Activated naive CD4-positive, alpha-beta T cell treated with anti-CD3 and anti-CD28 coated beads for 36 hours (primary cell): Measurements from ENCODE around the gene SHANK1. TPM values are rescaled to one million over a fixed set of nuclear protein-coding genes. Genes with fewer than 3 reads are reported as not detected.

Experiments used
- CTCF ChIA-PET: fragments of 350-600 bp; sonication (Branson Sonifier 250); formaldehyde crosslinking; loops from one replicate; lab custom pipeline; 2021; ENCODE audit warnings: antibody characterized with exemption; lab: Charles Lee
- DNase-seq: peaks from one replicate; pipeline ENCODE4 v3.0.0-alpha.2; 2020
- H3K27ac Mint-ChIP-seq: one replicate; pipeline ENCODE4 v1.8.0; 2021; ENCODE audit warnings: mild to moderate bottlenecking, mixed read lengths
- H3K27me3 Mint-ChIP-seq: one replicate; pipeline ENCODE4 v1.8.0; 2021; ENCODE audit warnings: low read depth, mixed read lengths
- H3K36me3 Mint-ChIP-seq: one replicate; pipeline ENCODE4 v1.8.0; 2021; ENCODE audit warnings: low read depth, mixed read lengths
- H3K4me1 Mint-ChIP-seq: one replicate; pipeline ENCODE4 v1.8.0; 2021; ENCODE audit warnings: low read depth, mixed read lengths
- H3K4me3 Mint-ChIP-seq: one replicate; pipeline ENCODE4 v1.8.0; 2021; ENCODE audit warnings: mild to moderate bottlenecking, moderate library complexity, mixed read lengths
- H3K9me3 Mint-ChIP-seq: one replicate; pipeline ENCODE4 v1.8.0; 2021; ENCODE audit warnings: mixed read lengths
- intact Hi-C: fragments of 100-400 bp; cut with micrococcal nuclease; formaldehyde crosslinking; loops from one replicate; pipeline ENCODE4 v1.15.1; 2023
- total RNA-seq, 2 experiments: library from RNA; stranded (reverse); gene quantifications; one replicate each; pipeline ENCODE4 v1.2.3, GENCODE V29; 2021

SHANK1 gene
- total RNA-seq, 2 experiments from 2014 or later: not detected

DNA sequence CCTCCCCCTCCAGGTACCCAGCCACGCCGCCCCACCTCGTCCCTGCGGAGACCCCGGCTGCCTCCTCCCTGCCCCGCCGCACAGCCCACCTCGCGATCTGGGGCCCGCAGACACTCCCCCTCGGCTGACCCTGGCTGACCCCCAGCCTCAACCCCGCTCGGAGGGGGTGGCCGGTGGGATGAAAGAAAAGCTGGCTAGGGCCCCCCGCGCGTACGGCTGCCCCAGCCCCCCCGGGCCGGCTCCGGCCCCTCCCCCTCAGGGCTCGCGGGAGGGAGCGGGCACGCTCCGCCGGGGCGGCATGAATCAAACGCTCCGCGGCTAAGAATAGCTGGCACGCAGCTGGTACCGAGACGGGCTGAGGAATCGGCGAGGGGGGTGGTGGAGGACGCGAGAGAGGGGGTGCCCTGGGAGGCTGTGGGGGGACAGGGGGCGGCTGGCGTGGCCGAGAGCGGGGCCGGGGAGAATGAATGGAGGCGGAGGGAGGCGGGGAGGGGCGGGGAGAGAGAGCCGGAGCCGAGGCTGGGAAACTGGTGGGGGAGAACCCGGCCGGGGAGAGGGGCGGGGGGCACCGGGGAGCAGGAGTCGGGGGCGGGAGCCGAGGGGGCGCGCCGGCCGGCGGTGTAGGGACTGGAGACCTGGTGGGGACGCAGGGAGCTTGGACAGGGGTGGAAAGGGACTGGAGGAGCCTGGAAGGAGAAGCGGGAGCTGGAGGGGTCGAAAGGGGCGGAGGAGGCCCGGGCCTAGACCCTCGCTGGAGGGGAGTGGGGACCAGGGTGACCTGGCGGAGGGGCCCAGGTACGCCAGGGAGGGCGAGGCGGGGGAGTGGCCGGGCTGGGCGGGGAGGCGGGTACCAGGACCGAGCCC is 1.1 kb downstream of the SHANK1 start:
- H3K4me3 Mint-ChIP-seq: no peak overlapping the region
- CTCF ChIA-PET: no interaction called here
- no peaks in the 10 kb centered on the region for H3K9me3 Mint-ChIP-seq
- intact Hi-C loops: no loop called here
- H3K27me3 Mint-ChIP-seq: peaks cover 59% of the 10 kb centered on the region
- H3K36me3 Mint-ChIP-seq: no peaks in the 10 kb centered on the region
- peaks cover 4% of the 10 kb centered on the region for H3K4me1 Mint-ChIP-seq
- H3K27ac Mint-ChIP-seq: no peak overlapping the region
- no peak for DNase-seq

DNA sequence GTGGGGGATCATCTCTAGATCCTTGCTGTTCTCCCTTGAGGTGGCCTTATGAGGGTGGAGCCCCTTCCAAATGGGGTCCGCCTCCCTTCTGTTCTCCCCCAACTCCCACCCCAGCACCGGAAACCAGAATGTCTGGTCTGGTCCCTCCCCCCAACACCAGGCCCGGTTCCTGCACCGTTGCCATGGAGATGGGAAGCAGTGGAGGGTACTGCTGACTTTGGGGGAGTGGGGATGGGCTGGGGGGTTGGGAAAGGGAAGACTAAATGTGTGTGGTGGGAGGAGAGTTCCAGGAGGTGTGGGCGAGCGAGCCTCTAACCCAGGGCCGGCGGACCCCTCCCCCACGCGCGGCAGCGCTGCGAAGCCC is 1.7 kb downstream of the SHANK1 start:
- no peaks in the 10 kb centered on the region for H3K36me3 Mint-ChIP-seq
- intact Hi-C loops: no loop called here
- H3K27me3 Mint-ChIP-seq: peaks cover 60% of the 10 kb centered on the region
- H3K27ac Mint-ChIP-seq: no peak overlapping the region
- H3K4me1 Mint-ChIP-seq: peaks cover 4% of the 10 kb centered on the region
- CTCF ChIA-PET: no interaction called here
- no peak overlapping the region for H3K4me3 Mint-ChIP-seq
- H3K9me3 Mint-ChIP-seq: no peaks in the 10 kb centered on the region
- DNase-seq: no peak

DNA sequence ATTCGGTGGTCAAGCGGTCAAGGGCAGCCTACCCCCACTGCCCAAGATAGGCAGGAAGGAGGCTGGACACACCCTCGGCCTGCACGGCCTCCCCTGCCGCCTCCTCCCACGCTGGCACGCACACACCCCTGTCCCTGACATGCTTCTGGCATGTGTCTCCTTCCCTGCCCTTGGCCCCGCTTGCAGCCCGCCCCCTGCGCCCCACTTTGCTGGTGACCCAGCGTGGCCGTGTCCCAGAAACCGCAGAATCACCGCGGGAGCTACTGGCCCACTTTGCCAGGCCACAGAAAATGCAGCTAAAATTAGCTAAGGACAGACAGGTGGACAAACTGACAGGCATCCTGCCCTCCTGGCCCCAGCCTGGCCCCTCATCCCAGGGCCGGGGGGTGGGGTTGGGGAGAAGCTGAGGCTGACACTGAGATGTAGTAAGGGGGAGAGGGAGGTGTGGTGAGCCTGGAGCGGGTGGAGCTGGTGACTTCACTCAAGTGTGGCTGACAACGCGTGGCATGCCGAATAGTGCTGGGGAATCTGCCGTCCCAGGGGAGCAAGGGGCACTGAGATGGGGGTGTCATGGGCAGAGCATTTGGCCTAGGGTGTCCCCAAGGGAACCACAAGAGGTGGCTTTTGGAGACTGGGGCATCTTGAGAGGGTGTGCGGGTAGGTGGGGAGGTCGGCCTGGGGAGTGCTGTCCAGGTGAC is 2.4 kb downstream of the SHANK1 start:
- Mint-ChIP-seq H3K27ac (no peak overlapping the region), H3K9me3 (no peaks in the 10 kb centered on the region), H3K4me1 (peaks cover 4% of the 10 kb centered on the region), H3K36me3 (no peaks in the 10 kb centered on the region), H3K4me3 (no peak overlapping the region), H3K27me3 (peaks cover 61% of the 10 kb centered on the region)
- no peak for DNase-seq
- intact Hi-C loops: no loop called here
- CTCF ChIA-PET: no interaction called here

DNA sequence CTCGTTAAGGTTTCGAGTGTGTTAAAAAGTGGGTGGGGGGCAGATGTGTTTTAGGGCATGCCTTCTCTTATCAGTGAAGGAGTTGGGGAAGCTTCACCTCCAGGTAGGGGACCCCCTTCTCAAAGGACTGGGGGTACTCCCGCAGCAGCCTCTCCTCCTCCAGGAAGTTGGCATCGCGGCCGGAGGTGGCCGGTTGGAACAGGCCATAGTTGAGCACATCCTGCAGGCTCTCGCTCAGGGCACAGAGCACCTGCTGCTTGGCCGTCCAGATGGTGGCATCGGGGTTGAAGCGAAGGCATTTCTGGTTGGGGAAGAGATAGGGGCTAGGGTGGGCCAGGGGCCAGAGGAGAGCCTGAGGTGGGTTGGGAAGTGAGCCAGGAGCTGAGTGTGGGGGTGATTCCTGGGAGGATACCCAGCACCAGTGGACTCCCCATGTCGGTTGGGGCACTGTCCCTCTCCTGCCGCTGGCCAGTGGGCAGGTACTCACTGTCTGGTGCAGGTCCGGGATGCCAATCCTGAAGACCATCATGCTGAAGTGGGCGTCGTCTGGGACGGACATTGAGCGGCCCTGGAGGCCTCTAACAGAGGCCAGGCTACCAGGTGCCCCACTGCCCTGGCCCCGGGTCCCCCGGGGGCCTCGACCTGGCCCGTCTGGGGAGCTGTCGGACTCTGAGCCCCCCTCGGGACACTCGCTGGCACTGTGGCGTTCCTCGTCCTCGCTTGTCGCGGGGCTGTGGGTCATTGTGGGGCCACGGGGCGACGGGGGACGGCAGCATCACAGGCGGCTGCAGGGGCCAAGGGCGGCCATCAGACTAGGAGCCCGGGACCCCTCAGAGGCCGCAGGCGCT is 3.2 kb downstream of the SHANK1 start:
- intact Hi-C loops: no loop called here
- Mint-ChIP-seq H3K27me3 (peaks cover 59% of the 10 kb centered on the region), H3K4me3 (no peak overlapping the region)

DNA sequence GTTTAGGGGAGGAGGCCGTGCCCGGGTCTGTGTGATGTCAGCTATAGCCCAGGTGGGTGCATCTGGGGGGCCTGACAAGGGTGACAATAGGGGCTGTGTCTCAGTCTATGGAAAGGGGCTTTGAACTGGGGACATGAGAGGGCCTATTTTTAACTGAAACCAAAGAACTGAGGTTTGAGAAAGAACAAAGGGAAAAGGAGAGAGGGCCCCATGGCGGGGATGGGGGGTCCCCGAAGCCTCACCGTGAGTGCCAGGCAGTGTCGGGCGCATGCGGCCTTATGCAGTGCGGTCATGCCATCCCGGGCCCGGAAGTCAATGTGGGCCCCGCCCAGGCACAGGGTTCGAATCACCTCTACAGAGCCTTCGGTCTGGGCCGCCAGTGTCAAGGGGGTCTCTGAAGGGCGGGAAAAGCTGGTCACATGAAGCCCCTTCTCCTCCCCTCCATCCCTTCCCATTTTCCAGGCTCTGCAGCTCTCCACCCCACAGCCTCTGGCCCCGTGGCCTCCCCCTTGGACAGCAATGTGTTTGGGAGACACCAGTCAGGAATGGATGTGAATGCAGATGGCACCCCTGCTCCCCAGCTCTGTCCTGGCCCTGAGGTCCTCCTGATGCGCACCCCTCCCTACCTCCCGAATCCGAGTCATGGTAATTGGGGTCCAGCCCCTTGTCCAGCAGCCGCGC is 5.9 kb downstream of the SHANK1 start:
- Mint-ChIP-seq H3K9me3 (no peaks in the 10 kb centered on the region), H3K27me3 (peaks cover 46% of the 10 kb centered on the region), H3K27ac (no peak overlapping the region), H3K4me3 (no peak overlapping the region), H3K36me3 (no peaks in the 10 kb centered on the region), H3K4me1 (no peaks in the 10 kb centered on the region)
- CTCF ChIA-PET: interaction anchor here (0.5 to 1.3 kb wide), 2 partner anchors 10 to 11 kb away, joined by 3 to 4 read pairs; partner anchors contain the start of gene CLEC11A
- intact Hi-C loops: no loop called here
- no peak for DNase-seq

More for the DNA sequence above, 3.2 kb downstream of the SHANK1 start:
- Mint-ChIP-seq H3K36me3 (no peaks in the 10 kb centered on the region), H3K27ac (no peak overlapping the region), H3K9me3 (no peaks in the 10 kb centered on the region), H3K4me1 (peaks cover 4% of the 10 kb centered on the region)
- CTCF ChIA-PET: interaction anchor here (0.6 kb wide), 1 partner anchor 9 kb away, joined by 5 read pairs; no protein-coding TSS in a partner anchor
- no peak for DNase-seq

DNA sequence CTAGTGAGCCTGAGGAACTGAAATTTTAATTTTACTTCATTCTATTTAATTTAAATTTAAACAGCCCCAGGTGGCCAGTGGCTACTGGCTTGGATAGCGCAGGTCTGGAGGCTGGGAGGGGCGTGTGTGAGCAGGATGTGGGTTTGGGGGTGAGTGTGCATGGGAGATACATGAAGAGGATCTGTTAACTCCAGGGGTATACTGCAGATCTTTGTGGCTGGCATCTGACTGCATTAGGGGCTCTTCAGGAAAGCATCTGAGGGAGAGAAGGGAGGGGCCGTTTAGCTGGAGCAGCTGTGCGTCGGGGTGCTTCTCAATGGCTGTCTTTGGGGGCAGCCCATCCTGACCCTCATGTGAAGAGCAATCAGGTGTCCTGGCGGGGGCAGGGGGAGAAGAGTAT is 6.8 kb downstream of the SHANK1 start:
- peaks cover 45% of the 10 kb centered on the region for H3K27me3 Mint-ChIP-seq
- intact Hi-C loops: no loop called here

DNA sequence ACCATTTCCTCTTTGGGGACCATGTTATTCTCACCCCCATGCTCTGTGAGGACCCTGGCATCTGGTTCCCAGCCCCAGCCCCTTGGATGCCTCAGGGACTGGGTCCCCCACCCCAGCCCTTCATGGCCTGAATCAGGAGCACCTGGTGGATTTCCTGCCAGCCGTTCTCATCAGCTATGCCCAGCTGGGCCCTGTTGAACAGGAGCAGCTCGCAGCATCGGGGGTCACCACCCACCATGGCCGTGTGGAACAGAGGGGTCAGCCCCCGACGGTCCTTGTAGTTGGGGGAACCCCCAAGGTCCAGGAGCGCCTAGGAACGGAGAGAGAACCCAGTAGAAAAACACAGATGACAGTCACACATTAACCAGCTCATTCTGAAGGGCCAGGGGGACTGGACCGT is 7.8 kb downstream of the SHANK1 start:
- Mint-ChIP-seq H3K4me3 (no peak overlapping the region), H3K27ac (no peak overlapping the region), H3K27me3 (peaks cover 38% of the 10 kb centered on the region), H3K9me3 (no peaks in the 10 kb centered on the region), H3K4me1 (no peaks in the 10 kb centered on the region), H3K36me3 (no peaks in the 10 kb centered on the region)
- CTCF ChIA-PET: no interaction called here
- no peak for DNase-seq
- intact Hi-C loops: no loop called here

More for the DNA sequence above, 6.8 kb downstream of the SHANK1 start:
- Mint-ChIP-seq H3K36me3 (no peaks in the 10 kb centered on the region), H3K4me3 (no peak overlapping the region), H3K9me3 (no peaks in the 10 kb centered on the region), H3K4me1 (no peaks in the 10 kb centered on the region), H3K27ac (no peak overlapping the region)
- no peak for DNase-seq
- CTCF ChIA-PET: no interaction called here

DNA sequence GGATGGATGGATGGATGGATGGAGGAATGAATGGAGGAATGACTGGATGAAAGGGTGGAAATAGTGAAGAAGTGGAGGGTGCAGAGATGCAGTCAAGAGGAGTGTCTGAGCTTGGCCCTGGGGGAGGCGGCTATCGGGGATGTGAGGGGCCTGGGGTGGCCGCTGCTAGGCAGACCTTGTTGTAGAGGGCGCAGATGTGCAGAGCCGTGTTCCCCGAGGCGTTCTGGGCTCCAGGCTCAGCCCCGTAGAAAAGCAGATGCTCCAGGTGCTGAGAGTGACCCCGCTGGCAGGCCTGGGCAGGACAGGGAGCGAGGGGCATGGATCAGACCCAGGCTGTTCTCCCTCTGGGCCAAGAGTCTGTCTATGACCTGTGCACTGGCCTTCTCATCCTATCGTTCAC is 8.4 kb downstream of the SHANK1 start:
- H3K27me3 Mint-ChIP-seq: peaks cover 38% of the 10 kb centered on the region
- no peak for DNase-seq
- no peaks in the 10 kb centered on the region for H3K36me3 Mint-ChIP-seq
- no peaks in the 10 kb centered on the region for H3K4me1 Mint-ChIP-seq
- CTCF ChIA-PET: no interaction called here
- no peak overlapping the region for H3K4me3 Mint-ChIP-seq
- H3K9me3 Mint-ChIP-seq: no peaks in the 10 kb centered on the region
- intact Hi-C loops: no loop called here
- H3K27ac Mint-ChIP-seq: no peak overlapping the region

DNA sequence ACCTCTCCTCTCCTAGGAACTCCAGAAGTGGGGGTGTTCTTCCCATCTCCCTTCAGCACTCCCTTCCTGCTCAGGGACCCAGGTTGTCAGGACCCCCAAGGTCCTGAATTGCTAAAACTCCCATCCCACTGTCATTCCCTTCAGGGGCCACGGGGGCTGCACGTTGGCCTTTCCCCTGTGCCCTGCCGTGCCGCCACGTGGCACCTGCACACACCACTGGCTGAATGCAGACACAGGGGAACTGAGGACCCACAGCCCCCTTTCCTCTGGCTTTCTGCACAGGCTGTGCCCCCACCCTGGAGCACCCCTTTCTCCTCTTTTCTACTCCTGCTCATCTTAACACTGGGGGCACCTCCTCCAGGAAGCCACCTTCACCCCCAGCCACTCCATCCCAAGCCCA is 9.0 kb downstream of the SHANK1 start:
- no peak overlapping the region for H3K27ac Mint-ChIP-seq
- CTCF ChIA-PET: no interaction called here
- no peak for DNase-seq
- H3K4me3 Mint-ChIP-seq: no peak overlapping the region
- no peaks in the 10 kb centered on the region for H3K4me1 Mint-ChIP-seq
- no peaks in the 10 kb centered on the region for H3K36me3 Mint-ChIP-seq
- intact Hi-C loops: no loop called here
- H3K9me3 Mint-ChIP-seq: no peaks in the 10 kb centered on the region
- H3K27me3 Mint-ChIP-seq: peaks cover 34% of the 10 kb centered on the region

DNA sequence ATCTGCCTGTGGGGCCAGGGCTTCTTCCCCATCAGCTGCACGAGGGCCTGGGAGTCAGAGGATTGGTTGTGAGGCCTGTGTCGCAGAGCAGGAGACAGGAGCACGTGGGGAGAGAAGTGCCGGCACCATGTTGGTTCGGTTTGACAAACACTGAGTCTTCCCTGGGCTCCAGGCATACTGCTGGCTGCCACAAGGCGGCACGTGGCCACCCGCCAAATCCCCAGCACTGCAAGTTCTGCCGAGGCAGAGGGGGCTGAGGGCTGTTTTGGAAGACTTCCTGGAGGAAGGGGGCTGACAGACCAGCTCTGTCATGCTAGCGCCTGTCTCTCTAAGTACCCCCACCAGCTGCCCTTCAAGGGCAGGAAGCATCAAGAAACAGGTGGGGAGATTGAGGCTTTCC is 9.5 kb downstream of the SHANK1 start:
- no peaks in the 10 kb centered on the region for H3K9me3 Mint-ChIP-seq
- H3K4me3 Mint-ChIP-seq: no peak overlapping the region
- H3K27ac Mint-ChIP-seq: no peak overlapping the region
- CTCF ChIA-PET: interaction anchor here (0.7 kb wide), 1 partner anchor 14 kb away, joined by 3 read pairs; no protein-coding TSS in a partner anchor
- H3K36me3 Mint-ChIP-seq: no peaks in the 10 kb centered on the region
- no peaks in the 10 kb centered on the region for H3K4me1 Mint-ChIP-seq
- intact Hi-C loops: no loop called here
- no peak for DNase-seq
- peaks cover 34% of the 10 kb centered on the region for H3K27me3 Mint-ChIP-seq

DNA sequence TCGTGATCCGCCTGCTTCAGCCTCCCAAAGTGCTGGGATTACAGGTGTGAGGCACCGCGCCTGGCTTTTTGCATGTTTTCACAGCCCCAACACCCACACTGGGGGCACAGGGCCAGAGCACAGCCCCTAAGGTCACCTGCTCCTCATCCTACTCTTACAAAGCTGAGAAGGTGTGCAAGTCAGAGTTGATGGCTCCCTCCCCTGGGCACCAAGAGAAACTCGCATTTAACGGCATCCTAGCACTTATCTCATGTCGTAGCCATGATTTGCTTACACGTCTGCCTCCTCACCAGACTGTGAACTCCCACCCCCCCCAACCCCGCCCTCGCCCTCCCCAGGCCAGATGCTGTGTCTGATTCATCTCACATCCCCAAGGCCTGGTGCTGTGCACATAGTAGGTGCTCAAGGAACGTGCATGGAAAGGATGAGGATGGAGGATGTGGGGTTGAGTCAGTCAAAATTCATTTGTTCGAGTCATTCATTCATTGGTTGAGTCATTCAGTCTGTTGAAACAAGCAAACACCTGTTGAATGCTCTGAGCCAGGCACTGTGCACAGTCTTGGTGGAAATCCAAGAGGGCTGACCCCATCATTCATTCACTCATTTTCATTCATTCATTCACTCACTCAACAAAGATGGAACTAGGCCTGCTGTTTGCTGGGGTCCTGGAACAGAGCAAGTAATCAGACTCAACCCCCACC is 11.3 kb downstream of the SHANK1 start:
- Mint-ChIP-seq H3K4me1 (no peaks in the 10 kb centered on the region), H3K27ac (no peak overlapping the region), H3K36me3 (no peaks in the 10 kb centered on the region), H3K9me3 (no peaks in the 10 kb centered on the region), H3K27me3 (peaks cover 39% of the 10 kb centered on the region), H3K4me3 (no peak overlapping the region)
- CTCF ChIA-PET: no interaction called here
- intact Hi-C loops: loop anchor here (5.0 kb wide), 1 partner anchor 214 kb away; no protein-coding TSS in a partner anchor
- DNase-seq: no peak
